Heart left ventricle (tissue), 13 donors: ENCODE measurements around the gene SLC9C1.

ENCODE experiments used
- CTCF ChIP-seq, 12 donors: fragments of 200-600 bp; sonication (generic) in 4 of 12; IDR thresholded peaks; one replicate each; pipeline versions ENCODE4 v1.5.0 to v1.8.0; 2018 to 2022; ENCODE audit warnings: antibody characterized with exemption in 12 of 12, mild to moderate bottlenecking in 5 of 12
- POLR2A ChIP-seq, 2 donors: fragments of 450-650 bp; IDR thresholded peaks; one replicate each; pipeline ENCODE4 v1.6.1; 2017; ENCODE audit warnings: antibody characterized with exemption in 2 of 2, mild to moderate bottlenecking in 2 of 2, moderate library complexity in 2 of 2
- donor health status: ischemic (EF 13 %, LVEDD 7.1; RV severe dilation, severe dysfunction).
- donor health status: DM: no; HTN: yes; CAD: no.
- donor health status: DM: no; HTN: no; CAD: no.
- donor health status: ischemic (EF 25% LVEDD 6.9; RV normal size, moderate dysfunction).
- donor health status: ischemic (EF 25% LVEDD 5.7; RV mildly dilated, moderate dysfunction).
- donor health status: ischemic (EF 35%, LVEDD 5.7; RV mildly dilated, moderate dysfunction).
- donor health status: nonischemic (EF 11% LVEDD 7.7; RV severe dilation, severe dysfunction).
- donor health status: DM: yes; HTN: yes; CAD: no.
- donor health status: PGD.
- donor health status: ischemic (EF 29% LVEDD 5.4; RV normal size, mild dysfunction).
- donor health status: nonischemic (EF 23%, LVEDD 6.1; RV moderate dilation, normal function).

- no peak for TF ChIP-seq CTCF (IDR thresholded peaks at IDR 0.05)
- no peak for TF ChIP-seq POLR2A (IDR thresholded peaks at IDR 0.05)
Observed at GRCh38 chr3:112127522-112128494, 166.2 kb downstream of the SLC9C1 start.
